ENCODE data around the gene SLC22A31. TPM values are rescaled to one million over a fixed set of nuclear protein-coding genes. Genes with fewer than 3 reads are reported as not detected.
A peak's percentile ranks its signal among the peaks of the same experiment; 100 is the strongest.

The SLC22A31 gene
- total RNA-seq, 2 experiments from 2014 or later = 0.23 to 0.53 TPM

DNA sequence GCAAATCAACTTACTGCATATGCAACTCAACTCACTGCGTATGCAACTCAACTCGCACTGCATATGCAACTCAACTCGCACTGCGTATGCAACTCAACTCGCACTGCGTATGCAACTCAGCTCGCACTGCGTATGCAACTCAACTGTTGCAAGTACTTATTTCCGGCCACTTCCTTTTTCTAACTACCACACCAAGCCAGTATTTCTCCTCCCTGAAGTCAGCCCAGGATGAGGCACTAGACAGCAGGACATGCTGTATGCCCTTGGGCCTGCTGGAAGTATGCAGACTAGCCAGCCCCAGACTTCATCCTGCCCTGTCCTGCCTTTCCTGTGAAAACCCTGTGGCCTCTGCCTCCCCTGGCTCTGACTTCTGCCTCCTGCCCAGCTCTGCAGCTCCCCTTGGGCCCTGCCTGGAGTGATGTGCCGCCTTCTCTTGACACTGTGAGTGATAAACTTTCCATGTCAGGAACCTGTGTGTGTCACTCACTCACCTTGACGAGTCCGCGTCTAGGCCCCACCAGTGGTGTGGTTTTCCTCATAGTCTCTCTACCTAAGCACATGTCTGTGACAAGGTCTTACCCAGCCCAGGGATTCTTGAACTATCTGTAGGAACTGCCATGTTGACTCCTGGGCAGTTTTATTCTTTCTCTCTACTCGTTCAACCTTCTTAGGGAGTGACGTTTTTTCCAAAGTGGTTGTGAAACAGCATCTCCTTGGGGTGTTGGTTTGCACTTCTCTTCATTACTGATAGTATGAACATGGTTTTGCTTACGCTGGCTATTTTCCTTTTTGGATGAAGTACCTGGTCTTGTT is 33.5 kb upstream of the SLC22A31 start:
- CTCF ChIA-PET = no interaction called here
- Mint-ChIP-seq H3K27me3 (no peaks in the 10 kb centered on the region), H3K4me1 (no peaks in the 10 kb centered on the region), H3K36me3 (ENCODE audit: low read depth) (peaks cover 42% of the 10 kb centered on the region), H3K27ac (no peak overlapping the region), H3K9me3 (peaks cover 15% of the 10 kb centered on the region), H3K4me3 (no peak overlapping the region)
- POLR2A ChIA-PET = no interaction called here
- DNase-seq = no peak

DNA sequence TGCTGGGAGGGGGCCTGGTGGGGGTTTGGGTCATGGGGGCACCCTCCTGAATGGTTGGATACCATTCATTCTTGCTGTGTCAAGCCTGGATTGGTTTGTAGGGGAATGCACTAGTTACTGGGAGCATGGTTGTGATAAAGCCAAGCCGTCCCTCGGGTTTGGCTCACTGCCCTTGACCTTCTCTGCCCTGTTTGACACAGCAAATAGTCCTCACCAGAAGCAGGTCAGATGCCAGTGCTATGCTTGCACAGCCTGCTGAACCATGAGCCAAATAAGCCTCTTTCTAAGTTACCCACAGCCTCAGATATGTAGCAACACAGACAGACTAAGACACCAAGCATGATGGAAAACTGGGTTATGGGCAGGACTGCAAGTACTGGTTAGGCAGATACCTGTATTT is 31.8 kb upstream of the SLC22A31 start:
- no peak overlapping the region for H3K4me3 Mint-ChIP-seq
- ChIA-PET CTCF (no interaction called here), POLR2A (no interaction called here)
- DNase-seq = no peak
- H3K27me3 Mint-ChIP-seq = no peaks in the 10 kb centered on the region
- H3K27ac Mint-ChIP-seq = no peak overlapping the region
- H3K4me1 Mint-ChIP-seq = no peaks in the 10 kb centered on the region
- peaks cover 60% of the 10 kb centered on the region for H3K36me3 Mint-ChIP-seq (ENCODE audit: low read depth)
- H3K9me3 Mint-ChIP-seq = peaks cover 32% of the 10 kb centered on the region

DNA sequence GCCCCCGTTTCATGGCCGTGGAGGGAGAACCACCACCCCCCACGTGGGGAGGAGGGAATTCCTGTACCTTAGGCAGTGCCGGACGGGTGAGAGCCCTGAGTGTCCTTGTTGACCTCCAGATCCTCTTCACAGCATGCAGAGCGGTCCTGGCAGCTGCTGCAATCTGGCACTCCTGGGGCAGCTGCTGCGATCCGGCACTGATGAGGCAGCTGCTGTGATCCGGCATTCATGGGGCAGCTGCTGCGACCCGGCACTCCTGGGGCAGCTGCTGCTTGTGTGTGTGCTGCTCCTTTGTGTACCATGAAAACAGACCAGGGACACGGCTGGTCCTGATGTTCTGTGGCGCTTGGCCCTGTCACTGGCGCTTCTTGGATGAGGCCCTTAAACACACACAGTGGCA is 29.9 kb upstream of the SLC22A31 start:
- Mint-ChIP-seq H3K27me3 (no peaks in the 10 kb centered on the region), H3K27ac (no peak overlapping the region)

DNA sequence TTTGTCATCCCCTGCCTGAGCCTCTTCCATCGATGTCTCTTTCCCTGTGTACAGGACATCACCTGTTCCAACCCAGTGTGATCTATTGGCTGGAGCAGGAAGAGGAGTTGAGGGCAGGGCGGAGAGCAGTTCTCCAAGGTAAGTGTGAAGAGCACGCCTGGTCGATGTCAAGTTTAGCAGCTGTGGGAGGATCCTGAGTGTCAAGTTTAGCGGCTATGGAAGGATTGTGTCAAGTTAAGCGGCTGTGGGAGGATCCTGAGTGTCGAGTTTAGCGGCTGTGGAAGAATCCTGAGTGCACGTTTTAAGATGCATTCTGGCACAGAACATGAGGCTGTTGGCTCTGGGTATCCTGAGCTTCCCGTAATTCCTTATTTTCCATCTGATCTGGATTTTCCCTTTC is 24.3 kb upstream of the SLC22A31 start:
- no peak for DNase-seq
- Mint-ChIP-seq H3K4me3 (no peak overlapping the region), H3K27me3 (no peaks in the 10 kb centered on the region), H3K9me3 (peaks cover 37% of the 10 kb centered on the region), H3K4me1 (peaks cover 5% of the 10 kb centered on the region), H3K27ac (no peak overlapping the region), H3K36me3 (ENCODE audit: low read depth) (peaks cover 75% of the 10 kb centered on the region)
- ChIA-PET POLR2A (no interaction called here), CTCF (interaction anchor here (0.7 kb wide), 1 partner anchor 27 kb away, joined by 3 read pairs; no protein-coding TSS in a partner anchor)

More for the DNA sequence above, 29.9 kb upstream of the SLC22A31 start:
- Mint-ChIP-seq H3K4me1 (no peaks in the 10 kb centered on the region), H3K36me3 (ENCODE audit: low read depth) (peaks cover 78% of the 10 kb centered on the region), H3K9me3 (peaks cover 42% of the 10 kb centered on the region), H3K4me3 (no peak overlapping the region)
- POLR2A ChIA-PET = interaction anchor here (1.1 kb wide), 1 partner anchor 10 kb away, joined by 3 read pairs; no protein-coding TSS in a partner anchor
- CTCF ChIA-PET = interaction anchor here (0.6 kb wide), 1 partner anchor 10 kb away, joined by 3 read pairs; no protein-coding TSS in a partner anchor
- DNase-seq = no peak

DNA sequence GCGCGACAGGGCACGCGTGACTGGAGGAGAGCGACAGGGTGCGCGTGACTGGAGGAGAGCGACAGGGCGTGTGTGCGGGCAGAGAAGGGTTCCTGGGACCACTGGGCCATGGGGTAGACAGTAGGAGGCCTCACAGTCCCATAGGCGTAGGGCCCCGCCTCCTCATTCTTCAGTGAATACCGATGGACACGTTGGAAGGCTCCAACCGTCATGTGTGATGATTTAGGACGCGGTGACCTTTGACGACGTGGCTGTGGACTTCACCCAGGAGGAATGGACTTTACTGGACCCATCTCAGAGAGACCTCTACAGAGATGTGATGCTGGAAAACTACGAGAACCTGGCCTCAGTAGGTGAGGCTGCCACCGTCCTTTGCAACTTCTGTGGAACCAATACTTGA is 22.6 kb upstream of the SLC22A31 start:
- Mint-ChIP-seq H3K4me1 (peaks cover 14% of the 10 kb centered on the region), H3K4me3 (no peak overlapping the region), H3K27ac (no peak overlapping the region), H3K9me3 (peaks cover 24% of the 10 kb centered on the region), H3K27me3 (no peaks in the 10 kb centered on the region), H3K36me3 (ENCODE audit: low read depth) (peaks cover 60% of the 10 kb centered on the region)
- CTCF ChIA-PET = no interaction called here
- POLR2A ChIA-PET = no interaction called here
- DNase-seq = no peak

DNA sequence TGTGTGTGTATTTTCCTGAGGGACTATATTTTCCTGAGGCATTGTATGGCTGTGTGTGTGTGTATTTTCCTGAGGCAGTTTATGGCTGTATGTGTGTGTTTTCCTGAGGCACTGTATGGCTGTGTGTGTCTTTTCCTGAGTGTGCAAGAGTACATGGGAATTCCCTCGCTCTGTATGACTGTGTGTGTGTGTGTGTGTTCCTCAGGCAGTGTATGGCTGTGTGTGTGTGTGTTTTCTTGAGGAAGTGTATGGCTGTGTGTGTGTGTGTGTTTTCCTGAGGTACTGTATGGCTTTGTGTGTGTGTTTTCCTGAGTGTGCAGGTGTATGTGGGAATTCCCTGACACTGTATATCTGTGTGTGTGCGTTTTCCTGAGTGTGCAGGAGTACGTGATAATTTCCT is 21.3 kb upstream of the SLC22A31 start:
- no peak overlapping the region for H3K27ac Mint-ChIP-seq
- H3K36me3 Mint-ChIP-seq (ENCODE audit: low read depth) = peaks cover 46% of the 10 kb centered on the region
- H3K9me3 Mint-ChIP-seq = peaks cover 10% of the 10 kb centered on the region
- CTCF ChIA-PET = no interaction called here
- POLR2A ChIA-PET = no interaction called here
- no peak for DNase-seq
- no peak overlapping the region for H3K4me3 Mint-ChIP-seq
- no peaks in the 10 kb centered on the region for H3K27me3 Mint-ChIP-seq
- H3K4me1 Mint-ChIP-seq = peaks cover 19% of the 10 kb centered on the region

DNA sequence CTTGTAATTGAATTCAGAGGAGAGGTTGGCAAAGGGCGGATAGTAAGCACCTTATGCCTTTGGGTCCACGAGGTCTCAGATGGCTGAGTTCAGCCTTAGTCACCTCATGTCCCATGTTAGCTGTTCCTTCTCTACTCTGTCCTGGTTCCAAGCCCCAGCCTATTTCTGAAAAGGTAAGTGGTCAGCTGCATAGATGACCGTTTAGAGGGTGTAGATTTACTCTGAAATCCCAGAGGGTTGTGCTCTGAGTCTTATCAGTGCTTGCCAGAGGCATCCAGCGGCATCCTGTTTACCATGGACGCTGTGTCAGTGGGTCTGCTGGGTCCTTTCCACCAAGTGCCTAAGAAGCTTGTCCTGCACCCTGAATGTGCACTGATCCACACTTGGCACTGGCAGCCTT is 19.0 kb upstream of the SLC22A31 start:
- Mint-ChIP-seq H3K9me3 (no peaks in the 10 kb centered on the region), H3K27ac (no peak overlapping the region), H3K4me1 (peaks cover 24% of the 10 kb centered on the region), H3K4me3 (peak overlapping the region; percentile 61), H3K27me3 (no peaks in the 10 kb centered on the region), H3K36me3 (ENCODE audit: low read depth) (peaks cover 24% of the 10 kb centered on the region)
- CTCF ChIA-PET = no interaction called here
- DNase-seq = no peak
- POLR2A ChIA-PET = no interaction called here

DNA sequence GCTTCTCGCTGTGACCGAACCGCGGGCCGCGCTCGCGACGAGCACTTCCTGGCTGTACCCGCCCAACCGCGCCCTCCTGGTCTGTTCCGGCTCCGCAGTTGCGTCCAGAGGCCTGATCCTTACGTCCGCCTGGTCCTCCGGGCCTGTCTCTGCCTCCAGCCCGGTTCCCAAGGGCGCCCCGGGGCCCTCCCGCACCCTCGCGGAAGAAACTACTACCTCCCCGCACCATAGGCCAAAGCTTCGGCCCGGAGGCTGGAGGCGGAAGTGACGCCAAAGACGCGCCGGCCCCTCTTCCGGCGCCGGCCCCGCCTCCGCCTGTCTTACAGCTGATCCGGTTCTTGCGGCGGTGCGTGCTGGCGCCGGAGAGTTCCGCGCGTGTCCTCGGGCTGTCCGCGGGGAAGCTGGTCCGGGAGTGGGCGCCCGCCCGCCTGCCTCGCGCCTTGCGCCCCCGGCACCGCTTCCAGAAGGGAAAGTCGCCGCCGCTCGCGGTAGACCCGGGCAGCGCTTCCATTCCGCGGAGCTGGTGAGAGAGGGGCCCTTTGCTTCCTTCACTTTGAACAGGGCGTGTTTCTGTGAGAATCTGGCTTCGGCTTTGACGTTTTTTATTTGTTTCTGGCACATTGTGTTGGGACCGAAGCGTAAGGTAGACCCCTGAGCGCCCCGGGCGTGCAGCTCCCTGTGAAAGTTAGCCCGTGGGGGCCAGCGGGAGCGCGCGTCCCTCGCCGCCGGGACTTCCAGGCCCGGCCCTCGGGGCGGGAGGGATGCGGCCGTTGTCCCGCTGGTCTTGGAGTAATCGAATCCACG is 17.3 kb upstream of the SLC22A31 start, which contains the start of gene ZNF778:
ZNF778 (plus strand) TSS at position 316 of the 804 bp plus-strand sequence. CDS start 3,425 bp downstream, outside the sequence.
- Mint-ChIP-seq H3K4me1 (peaks cover 24% of the 10 kb centered on the region), H3K27ac (peak within 1 kb of the TSS; percentile 75), H3K9me3 (no peaks in the 10 kb centered on the region), H3K27me3 (no peaks in the 10 kb centered on the region), H3K36me3 (ENCODE audit: low read depth) (peaks cover 12% of the 10 kb centered on the region), H3K4me3 (peak within 1 kb of the TSS; percentile 89)
- ChIA-PET CTCF (interaction anchor here (0.7 to 1.6 kb wide), 9 partner anchors 23 to 482 kb away, joined by 3 to 11 read pairs (median 4); partner anchors contain the start of genes APRT and SPG7), POLR2A (interaction anchor here (0.6 to 3.3 kb wide), 18 partner anchors 9 to 647 kb away, joined by 3 to 21 read pairs (median 4); partner anchors contain the start of genes ACSF3, GALNS, SPG7 and TRAPPC2L)
- DNase-seq = peak; percentile 85

DNA sequence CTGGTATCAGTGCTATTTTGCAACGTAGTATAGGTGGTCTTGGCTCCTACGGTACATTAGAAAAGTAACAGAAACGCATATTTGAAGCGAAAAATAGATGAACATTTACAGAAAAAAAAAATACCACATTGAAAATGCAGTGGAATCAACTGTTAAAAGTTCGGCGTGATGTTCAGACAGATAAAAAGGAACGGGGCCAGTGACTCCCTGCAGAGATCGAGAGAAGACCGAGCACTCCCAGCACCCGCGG is 16.7 kb upstream of the SLC22A31 start:
- ChIA-PET POLR2A (interaction anchor here (0.7 to 3.3 kb wide), 11 partner anchors 9 to 647 kb away, joined by 3 to 21 read pairs (median 5); partner anchors contain the start of genes ACSF3, SPG7 and ZC3H18), CTCF (interaction anchor here (0.7 to 1.6 kb wide), 7 partner anchors 23 to 483 kb away, joined by 3 to 11 read pairs (median 4); partner anchors contain the start of genes APRT and SPG7)
- peak overlapping the region; percentile 75 for H3K27ac Mint-ChIP-seq
- H3K9me3 Mint-ChIP-seq = no peaks in the 10 kb centered on the region
- peak overlapping the region; percentile 89 for H3K4me3 Mint-ChIP-seq
- H3K27me3 Mint-ChIP-seq = no peaks in the 10 kb centered on the region
- no peak for DNase-seq
- H3K36me3 Mint-ChIP-seq (ENCODE audit: low read depth) = peaks cover 10% of the 10 kb centered on the region
- H3K4me1 Mint-ChIP-seq = peaks cover 24% of the 10 kb centered on the region

DNA sequence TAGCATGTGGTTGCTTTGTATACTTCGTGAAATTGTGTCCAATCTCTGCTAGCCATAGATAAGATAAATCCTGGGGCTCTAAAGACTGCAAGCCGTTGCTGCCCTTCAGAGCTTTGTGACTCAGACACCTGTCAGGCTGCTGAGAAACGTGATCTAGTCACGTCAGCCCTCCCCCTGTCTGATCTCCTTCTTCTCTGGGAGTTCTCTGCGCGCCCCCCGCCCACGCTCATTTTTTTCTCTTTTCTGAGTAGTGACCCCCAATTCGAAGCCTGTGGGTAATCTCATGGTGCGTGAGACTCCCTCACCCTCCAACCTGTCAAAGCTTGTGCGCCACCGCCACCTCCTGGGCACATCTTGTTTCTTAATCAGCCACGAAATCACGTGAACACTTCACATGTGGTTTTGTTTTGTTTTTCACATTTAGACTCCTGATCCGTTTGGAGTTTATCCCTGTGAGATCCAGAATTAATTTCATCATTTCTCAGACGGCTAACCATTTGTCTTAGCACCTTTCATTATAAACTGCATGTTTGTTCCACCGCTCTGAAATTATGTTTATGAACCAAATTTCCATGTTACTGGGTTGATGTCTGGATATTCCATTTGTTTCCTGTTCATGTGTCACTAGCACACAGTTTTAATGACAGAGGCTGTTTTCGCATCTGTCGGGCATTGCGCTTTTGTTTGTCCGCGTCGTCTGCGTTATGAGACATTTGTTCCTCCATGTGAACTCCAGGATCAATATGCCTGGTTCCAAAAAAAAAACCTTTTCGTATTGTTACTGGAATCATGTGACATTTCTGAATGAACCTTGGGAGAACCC is 16.2 kb upstream of the SLC22A31 start:
- CTCF ChIA-PET = interaction anchor here (0.6 to 1.2 kb wide), 9 partner anchors 10 to 729 kb away, joined by 3 to 10 read pairs (median 4); partner anchors contain the start of gene TCF25
- peaks cover 6% of the 10 kb centered on the region for H3K36me3 Mint-ChIP-seq (ENCODE audit: low read depth)
- H3K27ac Mint-ChIP-seq = peak overlapping the region; percentile 75
- peak overlapping the region; percentile 89 for H3K4me3 Mint-ChIP-seq
- H3K9me3 Mint-ChIP-seq = no peaks in the 10 kb centered on the region
- H3K27me3 Mint-ChIP-seq = no peaks in the 10 kb centered on the region
- peak; percentile 87 for DNase-seq
- POLR2A ChIA-PET = interaction anchor here (0.7 to 3.3 kb wide), 3 partner anchors 24 to 511 kb away, joined by 3 to 21 read pairs (median 5); partner anchors contain the start of gene ACSF3
- peaks cover 24% of the 10 kb centered on the region for H3K4me1 Mint-ChIP-seq

DNA sequence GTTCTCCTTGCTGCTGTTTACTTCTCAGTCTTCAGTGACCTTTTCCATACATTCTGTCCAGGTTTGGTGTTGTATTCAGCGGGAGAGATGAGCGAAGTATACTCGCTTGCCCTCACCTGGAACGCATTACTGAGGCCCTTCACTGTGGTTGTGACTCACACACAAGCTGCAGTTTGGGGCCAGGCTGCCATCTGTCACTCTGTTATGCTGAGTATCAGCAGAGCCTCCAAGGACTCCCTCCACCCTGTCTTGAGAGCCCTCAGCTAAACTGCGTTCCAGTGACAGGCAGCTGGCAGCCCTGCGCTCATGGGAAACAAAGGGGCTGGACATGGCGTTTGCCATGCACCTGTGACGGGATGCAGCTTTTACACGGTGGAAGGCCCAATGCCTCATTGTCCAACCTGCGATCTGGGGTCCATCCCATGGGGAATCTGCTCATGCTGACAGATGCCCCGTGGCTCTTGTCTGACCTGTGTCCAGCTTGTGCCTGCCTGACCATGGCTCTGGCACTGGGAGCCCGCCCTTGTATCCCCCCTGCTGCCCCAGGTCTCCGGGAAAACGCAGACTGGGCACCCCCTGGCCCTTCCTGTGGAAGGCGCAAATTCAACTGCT is 10.7 kb upstream of the SLC22A31 start:
- POLR2A ChIA-PET = no interaction called here
- CTCF ChIA-PET = no interaction called here
- Mint-ChIP-seq H3K36me3 (ENCODE audit: low read depth) (no peaks in the 10 kb centered on the region), H3K4me3 (no peak overlapping the region), H3K9me3 (no peaks in the 10 kb centered on the region), H3K4me1 (no peaks in the 10 kb centered on the region), H3K27ac (no peak overlapping the region), H3K27me3 (peaks cover 11% of the 10 kb centered on the region)
- DNase-seq = no peak

DNA sequence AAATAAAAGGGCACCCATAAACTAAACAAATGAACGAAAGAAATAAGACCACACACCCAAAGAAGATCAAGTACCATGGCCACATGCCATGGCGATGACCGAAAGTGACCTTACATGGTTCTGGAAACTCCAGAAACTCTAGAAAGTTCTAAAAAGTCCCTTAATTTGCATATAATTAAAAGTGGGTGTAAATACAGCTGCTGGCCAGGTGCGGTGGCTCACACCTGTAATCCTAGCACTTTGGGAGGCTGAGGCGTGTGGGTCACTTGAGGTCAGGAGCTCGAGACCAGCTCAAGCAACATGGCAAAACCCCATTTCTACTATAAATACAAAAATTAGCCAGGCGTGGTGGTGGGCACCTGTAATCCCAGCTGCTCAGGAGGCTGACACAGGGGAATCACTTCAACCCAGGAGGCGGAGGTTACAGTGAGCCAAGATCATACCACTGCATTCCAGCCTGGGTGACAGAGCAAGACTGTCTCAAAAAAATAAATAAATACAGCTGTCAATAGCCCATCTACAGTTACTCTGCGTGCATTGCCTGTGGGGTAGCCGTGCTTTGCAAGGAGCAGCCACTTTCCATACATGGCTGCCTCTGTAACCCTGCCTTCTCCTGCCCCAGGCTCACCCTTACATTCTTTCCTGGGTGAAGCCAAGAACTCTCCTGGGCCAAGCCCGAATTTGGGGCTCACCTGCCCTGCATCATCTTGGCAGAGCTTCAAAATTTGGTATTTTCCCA is 10.0 kb upstream of the SLC22A31 start:
- H3K9me3 Mint-ChIP-seq = no peaks in the 10 kb centered on the region
- DNase-seq = no peak
- H3K4me1 Mint-ChIP-seq = no peaks in the 10 kb centered on the region
- POLR2A ChIA-PET = no interaction called here
- H3K27ac Mint-ChIP-seq = no peak overlapping the region
- H3K27me3 Mint-ChIP-seq = peaks cover 11% of the 10 kb centered on the region
- H3K36me3 Mint-ChIP-seq (ENCODE audit: low read depth) = no peaks in the 10 kb centered on the region
- CTCF ChIA-PET = no interaction called here
- no peak overlapping the region for H3K4me3 Mint-ChIP-seq

All from activated CD4-positive, alpha-beta memory T cell treated with anti-CD3 and anti-CD28 coated beads, Interleukin-2, amount 10 ng/mL, durations not matched to agents 7 days and 5 days (primary cell).